GM19351 (cell line): ENCODE measurements around the gene SLC2A11.
"Not testable (repeated sequence)": the region's sequence is repeated elsewhere in the genome, so short reads cannot be mapped to it uniquely, and the experiment has no call there.

ENCODE experiments used
- ATAC-seq: cut with Tn5 transposase; IDR thresholded peaks from one replicate; pipeline ENCODE4 v1.9.1; 2021; ENCODE audit warnings: mild to moderate bottlenecking, moderate library complexity; ENCODE audit not compliant: unreplicated experiment

SLC2A11 gene

GRCh38 chr22:23903328-23903971, 45.8 kb downstream of the SLC2A11 start:
- no peak for ATAC-seq

- no peak for ATAC-seq
Observed at GRCh38 chr22:23904573-23905254, 47.0 kb downstream of the SLC2A11 start.

GRCh38 chr22:23906641-23907040, 49.0 kb downstream of the SLC2A11 start:
- ATAC-seq, result no peak

GRCh38 chr22:23907423-23907822, 49.7 kb downstream of the SLC2A11 start:
- not testable (repeated sequence) for ATAC-seq

DNA sequence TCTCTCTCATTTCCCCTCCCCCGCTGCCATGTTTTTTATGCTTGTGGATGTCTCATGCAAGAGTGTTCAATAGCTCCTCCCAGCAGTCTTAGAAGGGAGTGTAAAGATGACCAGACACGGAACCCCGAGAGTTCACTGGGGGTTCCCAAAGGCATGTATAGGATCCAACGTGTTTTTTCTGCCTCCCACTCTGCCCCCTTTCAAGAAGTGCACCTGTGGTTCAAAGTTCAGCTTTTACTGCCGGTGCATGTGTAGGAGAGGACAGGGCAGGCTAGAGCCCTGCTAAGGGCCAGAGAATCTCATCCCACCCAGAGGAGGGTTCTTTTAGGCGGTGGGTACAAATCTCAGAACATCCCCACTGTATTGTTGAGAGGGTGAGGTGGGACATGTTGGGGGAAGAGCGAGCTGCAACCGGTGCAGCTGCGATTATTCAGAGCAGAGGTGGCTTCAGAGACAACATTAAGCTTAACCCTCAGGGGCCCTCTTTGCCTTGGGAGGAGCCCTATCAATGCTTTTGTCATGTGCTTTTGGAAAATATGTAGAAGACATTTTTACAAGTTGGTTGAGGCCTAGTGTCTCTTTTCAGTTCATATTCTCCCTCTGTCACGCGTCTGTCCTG, 51.0 kb downstream of the SLC2A11 start:
- ATAC-seq, result no peak

- no peak for ATAC-seq
Observed at GRCh38 chr22:23909296-23909898, 51.7 kb downstream of the SLC2A11 start.

DNA sequence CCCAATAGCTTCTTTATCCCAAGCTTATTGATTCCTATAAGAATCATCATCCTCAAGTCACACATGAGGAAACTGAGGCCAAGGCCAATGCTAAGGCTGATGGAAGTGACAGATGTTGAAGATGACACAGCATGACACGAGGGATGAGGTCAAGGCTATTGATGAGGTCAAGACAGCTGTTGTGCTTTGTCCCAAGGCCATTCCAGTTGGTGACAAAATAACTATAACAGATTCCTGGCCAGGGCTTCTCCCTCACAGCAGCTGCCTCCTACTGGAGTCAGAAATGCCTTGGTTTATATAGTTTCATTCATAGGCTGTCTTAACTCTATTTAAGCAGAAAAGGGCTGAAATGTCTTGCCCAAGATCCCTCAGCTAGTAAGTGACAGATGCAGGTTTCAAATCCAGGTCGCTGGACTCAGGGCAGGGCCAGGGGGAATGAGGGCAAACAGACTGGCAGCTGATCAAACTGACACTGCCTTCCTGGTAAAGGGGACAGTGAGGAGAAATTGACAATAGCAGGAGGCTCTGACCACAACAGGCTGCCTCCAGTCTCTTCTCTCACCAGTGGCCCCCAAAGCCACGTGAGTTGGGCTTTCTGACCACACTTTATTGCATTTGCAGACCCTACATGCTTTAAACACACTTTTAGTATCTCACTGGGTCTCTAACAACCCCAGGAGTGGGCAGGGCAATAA, 53.0 kb downstream of the SLC2A11 start:
- no peak for ATAC-seq

GRCh38 chr22:23911318-23911980, 53.8 kb downstream of the SLC2A11 start:
- no peak for ATAC-seq

- no peak for ATAC-seq
Observed at GRCh38 chr22:23912293-23912903, 54.7 kb downstream of the SLC2A11 start.

DNA sequence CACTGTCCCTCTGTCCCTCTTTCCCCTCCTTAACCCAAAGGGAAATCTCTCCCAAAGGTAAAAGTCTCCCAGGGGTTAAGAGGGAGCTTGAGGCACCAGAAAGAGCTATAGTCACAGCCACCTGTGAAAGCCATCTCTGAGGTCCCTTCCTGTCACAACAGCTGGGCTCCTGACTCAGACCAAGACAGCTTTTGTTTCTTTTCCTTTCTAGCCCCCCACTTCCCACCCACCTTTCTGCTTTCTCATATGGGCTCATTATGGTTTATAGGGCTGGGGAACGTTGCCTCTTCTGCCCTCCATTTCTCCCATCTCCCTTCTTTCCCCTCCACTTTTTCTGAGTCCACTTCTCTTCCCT, 55.6 kb downstream of the SLC2A11 start:
- ATAC-seq, result no peak

DNA sequence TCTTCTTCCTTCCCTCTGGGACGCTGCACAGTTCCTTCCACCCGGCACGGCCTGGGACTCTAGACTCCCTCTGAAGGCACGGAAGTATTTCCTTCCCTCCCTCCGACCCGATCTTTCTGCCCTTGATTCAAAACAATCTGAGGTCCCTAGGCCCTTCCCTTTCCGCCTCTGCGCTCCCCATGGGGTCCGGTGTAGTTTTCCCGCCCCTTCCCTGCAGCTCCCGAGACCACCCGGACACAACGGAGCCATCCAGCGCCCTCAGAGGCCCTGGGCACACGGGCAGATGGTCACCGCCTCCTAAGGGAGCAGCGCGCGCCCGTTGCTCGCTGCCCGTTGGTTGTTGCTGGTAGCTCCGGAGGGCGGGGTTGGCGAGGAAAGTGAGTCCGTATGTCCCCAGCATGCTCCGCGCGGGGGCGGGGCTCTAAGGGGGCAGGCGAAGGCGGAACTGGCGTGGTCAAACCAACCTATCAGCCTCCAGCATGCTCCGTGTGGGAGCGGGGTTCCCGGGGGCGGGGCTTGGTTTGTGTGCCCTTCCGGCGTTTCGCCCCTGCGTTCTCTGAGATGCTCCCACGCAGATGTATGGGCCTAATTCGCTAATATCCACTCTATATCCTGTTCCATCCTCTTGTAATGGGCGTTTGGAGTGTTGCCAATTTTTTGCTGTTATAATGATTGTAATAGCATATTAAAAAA, 56.1 kb downstream of the SLC2A11 start:
- ATAC-seq, result peak; percentile 96

GRCh38 chr22:23915290-23915689, 57.6 kb downstream of the SLC2A11 start:
- no peak for ATAC-seq

GRCh38 chr22:23920267-23920611, 62.6 kb downstream of the SLC2A11 start:
- not testable (repeated sequence) for ATAC-seq

GRCh38 chr22:23921586-23922201, 64.0 kb downstream of the SLC2A11 start:
- ATAC-seq, result not testable (repeated sequence)

GRCh38 chr22:23922921-23923320, 65.2 kb downstream of the SLC2A11 start:
- no peak for ATAC-seq

DNA sequence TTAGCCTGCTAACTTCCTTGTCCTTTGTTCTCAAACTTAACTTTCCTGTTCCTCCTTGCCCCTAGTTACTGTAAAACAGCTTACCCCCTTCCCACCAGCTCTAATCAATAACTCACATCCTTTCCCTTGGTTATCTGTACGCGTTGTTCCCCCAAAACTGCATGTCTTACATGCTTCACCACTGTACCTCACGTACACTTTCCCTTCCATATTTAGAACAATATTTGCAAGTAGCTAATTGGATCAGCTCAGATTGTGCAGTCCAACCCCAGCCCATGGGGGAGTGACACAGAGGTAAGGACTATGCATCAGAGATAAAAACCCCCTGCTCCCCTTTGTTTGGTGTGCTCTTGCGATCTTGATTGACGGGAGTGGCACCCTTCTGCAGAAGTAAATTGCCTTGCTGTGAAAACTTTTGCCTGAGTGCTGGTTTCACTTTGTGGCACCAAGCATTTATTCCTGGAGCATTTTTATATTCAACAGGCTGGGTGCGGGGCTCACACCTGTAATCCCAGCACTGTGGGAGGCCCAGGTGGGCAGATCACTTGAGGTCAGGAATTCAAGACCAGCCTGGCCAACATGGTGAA, 67.4 kb downstream of the SLC2A11 start:
- ATAC-seq, result no peak

DNA sequence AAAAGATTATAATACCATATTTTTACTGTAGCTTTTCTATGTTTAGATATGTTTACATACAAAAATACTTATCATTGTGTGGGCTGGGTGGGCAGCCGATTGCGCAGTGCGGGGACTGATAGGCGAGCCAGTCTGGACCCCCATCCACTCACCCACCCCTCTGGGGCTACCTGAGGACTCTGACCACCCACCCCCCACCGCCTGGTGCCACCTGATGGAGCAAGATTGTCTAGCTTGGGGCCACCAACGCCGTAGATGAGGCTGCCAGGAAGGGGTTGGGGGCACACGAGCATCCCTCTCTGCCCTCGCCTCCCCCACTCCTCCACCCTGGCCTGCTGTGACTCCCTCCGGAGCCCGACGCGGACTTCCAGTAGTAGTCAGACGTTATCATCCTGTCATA, 68.9 kb downstream of the SLC2A11 start:
- ATAC-seq, result no peak
